ENCODE results near the gene EFNA4. TPM values are rescaled to one million over a fixed set of nuclear protein-coding genes. Genes with fewer than 3 reads are reported as not detected.

EFNA4 gene
- total RNA-seq, 1 donor from 2014 or later, result 9.0 TPM

GRCh38 chr1:155033524-155033923 is 30.0 kb upstream of the EFNA4 start, which contains the start of the genes DCST1 and DCST2:
TSS of gene DCST1 (plus strand) at chr1:155033824. CDS start at chr1:155034037, 213 bp downstream.
TSS of gene DCST2 (minus strand) at chr1:155033781. CDS start at chr1:155033701, 80 bp downstream.
- no peak for DNase-seq

- DNase-seq, result no peak
Measured at GRCh38 chr1:155034318-155035208, 29.0 kb upstream of the EFNA4 start.

GRCh38 chr1:155035936-155036335 is 27.6 kb upstream of the EFNA4 start:
- no peak for DNase-seq

- DNase-seq, result no peak
Measured at GRCh38 chr1:155037043-155037442, 26.5 kb upstream of the EFNA4 start.

- DNase-seq, result no peak
Measured at GRCh38 chr1:155037851-155038441, 25.6 kb upstream of the EFNA4 start.

- DNase-seq, result no peak
Measured at GRCh38 chr1:155038602-155039307, 24.8 kb upstream of the EFNA4 start.

GRCh38 chr1:155039308-155039669 is 24.3 kb upstream of the EFNA4 start:
- no peak for DNase-seq

- DNase-seq, result no peak
Measured at GRCh38 chr1:155040358-155041093, 23.0 kb upstream of the EFNA4 start.

- DNase-seq, result no peak
Measured at GRCh38 chr1:155042789-155043188, 20.8 kb upstream of the EFNA4 start.

GRCh38 chr1:155043301-155043702 is 20.2 kb upstream of the EFNA4 start:
- DNase-seq, result no peak

GRCh38 chr1:155043793-155044192 is 19.7 kb upstream of the EFNA4 start:
- DNase-seq, result no peak

- no peak for DNase-seq
Measured at GRCh38 chr1:155044365-155044764, 19.2 kb upstream of the EFNA4 start.

GRCh38 chr1:155044812-155045657 is 18.5 kb upstream of the EFNA4 start:
- DNase-seq, result peak; percentile 14

GRCh38 chr1:155048449-155049334 is 14.8 kb upstream of the EFNA4 start:
- DNase-seq, result no peak

GRCh38 chr1:155049651-155050559 is 13.6 kb upstream of the EFNA4 start:
- no peak for DNase-seq

GRCh38 chr1:155050560-155051341 is 12.8 kb upstream of the EFNA4 start, which contains the start of gene ADAM15:
TSS of gene ADAM15 (plus strand) at chr1:155051316. CDS start at chr1:155051387, 71 bp downstream.
- peak; percentile 49 for DNase-seq

GRCh38 chr1:155051342-155051776 is 12.2 kb upstream of the EFNA4 start:
- no peak for DNase-seq
